ENCODE results near the gene AOPEP.
A peak's percentile ranks its signal among the peaks of the same experiment; 100 is the strongest.
"Not testable (repeated sequence)": the region's sequence is repeated elsewhere in the genome, so short reads cannot be mapped to it uniquely, and the experiment has no call there.

Gene AOPEP

DNA sequence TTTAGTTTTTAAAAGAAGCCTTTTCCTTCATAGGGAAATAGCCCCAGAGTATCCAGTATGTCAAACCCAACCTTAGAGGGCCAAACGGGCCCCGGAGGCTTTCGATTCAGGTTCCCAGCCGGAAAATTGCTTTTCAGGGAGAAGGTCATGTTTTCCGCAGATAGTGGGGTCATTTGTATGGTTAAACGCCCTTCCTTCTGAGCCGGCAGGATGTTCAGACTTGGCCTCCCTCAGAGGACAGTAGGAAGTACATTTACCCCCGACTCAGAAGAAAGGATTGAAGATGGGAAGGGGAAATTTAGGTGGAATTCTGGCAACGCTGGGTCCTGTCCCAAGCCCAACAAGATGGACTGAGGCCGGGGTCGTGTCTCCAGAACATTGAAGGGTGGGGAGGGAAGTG, 195.2 kb downstream of the AOPEP start:
- no peak for DNase-seq

DNA sequence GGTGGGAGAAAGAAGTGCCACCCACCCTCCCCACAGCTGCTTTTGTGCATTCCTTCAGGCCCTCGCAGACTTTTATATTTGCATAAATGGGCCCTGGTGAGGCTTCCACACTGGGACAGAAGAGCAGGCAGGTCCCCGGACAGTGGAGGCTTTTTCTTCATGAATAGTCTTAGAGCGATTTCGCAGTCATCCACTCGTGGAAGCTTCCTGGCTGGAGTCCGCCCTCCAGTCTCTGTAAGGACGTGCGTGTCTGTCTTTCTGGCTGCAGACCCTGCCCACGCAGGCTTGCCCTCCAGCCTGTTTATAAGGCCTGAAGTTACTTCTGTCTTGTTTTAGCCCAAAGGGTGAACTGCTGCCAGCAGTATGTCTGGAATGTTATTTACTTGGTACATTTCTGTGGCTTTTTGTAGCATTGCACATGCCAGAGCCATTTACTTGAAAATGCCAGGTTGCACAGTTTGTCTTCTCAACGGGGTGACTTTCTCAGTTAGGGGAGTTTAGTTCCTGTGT, 195.7 kb downstream of the AOPEP start:
- DNase-seq = no peak

DNA sequence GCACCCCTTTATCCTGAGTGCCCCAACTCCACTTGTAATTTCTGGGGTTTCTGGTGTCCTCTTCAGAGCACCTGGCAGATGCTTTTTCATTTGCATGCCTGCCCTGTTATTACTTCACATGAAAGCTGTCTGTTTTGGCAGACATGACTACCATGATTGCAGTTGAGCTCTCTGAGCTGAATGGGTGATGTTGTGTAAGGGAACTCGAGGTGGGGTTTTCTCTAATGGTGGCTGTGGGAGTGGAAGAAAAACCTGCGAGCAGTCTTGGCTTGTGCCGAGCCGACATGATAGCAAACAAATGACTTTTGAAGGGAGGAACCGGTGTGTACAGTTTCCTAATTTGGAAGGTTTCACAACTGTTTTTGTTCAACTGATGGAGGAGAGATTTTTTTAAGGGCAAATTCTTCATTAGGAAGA, 196.2 kb downstream of the AOPEP start:
- no peak for DNase-seq

DNA sequence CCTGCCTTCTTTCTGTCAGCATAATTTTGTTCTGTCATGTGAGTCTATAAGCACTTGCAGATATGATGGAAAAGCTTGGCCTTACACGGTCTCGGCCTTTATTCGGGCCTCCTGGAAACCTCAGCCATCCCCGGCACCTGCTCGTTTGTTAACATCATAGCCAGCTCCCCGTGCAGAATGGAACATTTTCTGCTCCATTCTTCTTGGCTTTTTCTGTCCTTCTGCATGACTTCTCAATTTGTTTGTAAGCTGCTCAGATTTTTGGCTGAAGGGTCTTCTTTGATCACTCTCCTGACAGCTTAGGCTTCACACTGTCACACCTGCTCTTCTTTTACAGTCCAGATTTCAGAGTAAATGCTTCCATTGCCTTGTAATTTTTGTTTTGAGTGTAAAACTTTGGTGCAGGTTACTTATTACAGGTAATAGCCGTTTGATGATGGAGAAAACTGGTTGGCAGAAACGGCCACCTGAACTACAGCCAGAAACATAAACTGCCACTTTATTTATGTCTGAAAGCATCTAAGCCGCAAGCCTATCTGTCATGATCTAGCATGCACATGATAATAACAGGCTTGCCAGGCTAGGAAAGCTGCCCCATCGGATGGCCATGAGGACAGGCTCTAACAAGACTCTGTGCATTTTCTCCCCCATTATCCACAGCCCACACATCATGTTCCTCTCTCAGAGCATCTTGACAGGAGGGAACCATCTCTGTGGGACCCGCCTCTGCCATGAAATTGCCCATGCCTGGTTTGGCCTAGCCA, 197.0 kb downstream of the AOPEP start:
- no peak for DNase-seq

DNA sequence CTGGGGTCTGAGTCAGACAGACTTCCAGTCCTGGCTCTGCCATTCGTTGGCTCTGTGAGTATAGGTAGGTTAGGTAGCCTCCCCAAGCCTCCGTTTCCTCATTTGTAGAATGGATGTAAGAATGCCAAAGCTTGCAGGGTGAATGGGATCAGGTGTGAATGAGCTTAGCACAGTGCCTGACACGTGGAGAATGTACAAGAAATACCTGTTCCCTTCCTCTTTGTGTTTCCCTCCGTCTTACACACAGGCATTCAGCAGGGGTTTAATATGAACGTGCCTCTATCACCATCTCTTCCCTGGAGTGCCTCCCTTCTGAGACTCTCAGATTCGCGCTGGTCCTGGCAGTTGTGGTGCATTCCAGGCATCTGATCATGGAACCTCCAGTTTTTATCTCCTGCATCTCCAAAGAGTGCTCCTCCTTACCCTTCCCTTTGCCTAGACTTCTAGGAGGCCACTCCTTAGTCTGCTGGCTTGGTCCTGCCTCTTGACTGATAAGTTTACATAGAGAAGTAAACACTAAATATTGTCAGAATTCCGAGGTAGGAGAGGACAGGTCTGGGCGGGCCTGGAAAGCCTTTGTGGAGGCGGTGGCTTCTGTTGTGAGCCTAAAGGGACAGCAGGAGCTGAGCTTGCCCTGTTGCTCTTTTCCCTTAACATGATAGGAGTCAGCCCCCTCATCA, 199.4 kb downstream of the AOPEP start:
- DNase-seq = no peak

DNA sequence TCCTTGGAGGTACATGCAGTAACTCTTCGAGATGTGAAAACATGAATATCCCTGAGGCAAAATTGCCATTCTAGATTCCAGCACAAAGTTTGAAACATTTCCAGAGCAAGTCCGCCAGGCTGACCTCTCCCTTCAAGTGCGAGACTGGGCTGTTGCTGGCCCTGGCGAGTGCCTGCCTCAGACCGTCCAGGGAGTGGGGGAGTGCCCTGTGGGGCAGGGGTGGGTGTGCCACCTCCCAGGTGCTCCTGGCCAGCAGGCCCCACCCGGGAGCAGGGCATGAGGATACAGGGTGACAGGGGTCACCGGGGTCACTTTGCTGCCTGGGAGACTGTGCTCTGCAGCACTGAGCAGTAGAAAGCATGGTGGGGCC, 199.9 kb downstream of the AOPEP start:
- no peak for DNase-seq

DNA sequence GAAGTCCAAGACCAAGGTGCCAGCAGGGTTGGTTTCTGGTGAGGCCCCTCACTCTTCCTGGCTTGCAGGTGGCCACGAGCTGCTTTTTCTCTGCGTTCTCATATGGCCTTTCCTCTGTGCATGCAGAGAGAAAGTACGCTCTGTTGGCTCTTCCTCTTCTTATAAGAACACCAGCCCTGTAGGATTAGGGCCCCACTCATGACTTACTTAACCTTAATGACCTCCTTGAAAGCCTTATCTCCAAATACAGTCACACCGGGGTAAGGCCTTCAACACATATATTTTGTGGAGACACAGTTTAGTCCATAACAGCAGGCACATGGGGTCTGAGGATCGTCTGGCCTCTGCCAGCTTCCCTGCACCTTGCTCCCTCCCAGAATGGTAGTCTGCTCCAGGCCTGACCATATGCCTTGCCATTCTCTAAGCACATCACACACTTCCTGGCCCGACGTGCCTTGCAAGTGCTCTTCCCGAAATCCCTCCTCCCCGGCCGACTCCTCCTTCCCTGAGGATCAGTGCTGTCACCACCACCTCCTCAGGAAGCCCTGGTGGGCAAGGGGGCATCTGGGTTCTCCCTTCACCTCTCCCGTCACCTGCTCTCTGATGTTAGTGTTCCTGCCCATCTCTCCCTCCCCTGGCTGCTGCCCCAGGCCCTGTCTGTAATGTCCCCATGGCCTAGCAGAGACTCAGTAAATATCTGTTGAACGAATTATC, 200.7 kb downstream of the AOPEP start:
- no peak for DNase-seq

DNA sequence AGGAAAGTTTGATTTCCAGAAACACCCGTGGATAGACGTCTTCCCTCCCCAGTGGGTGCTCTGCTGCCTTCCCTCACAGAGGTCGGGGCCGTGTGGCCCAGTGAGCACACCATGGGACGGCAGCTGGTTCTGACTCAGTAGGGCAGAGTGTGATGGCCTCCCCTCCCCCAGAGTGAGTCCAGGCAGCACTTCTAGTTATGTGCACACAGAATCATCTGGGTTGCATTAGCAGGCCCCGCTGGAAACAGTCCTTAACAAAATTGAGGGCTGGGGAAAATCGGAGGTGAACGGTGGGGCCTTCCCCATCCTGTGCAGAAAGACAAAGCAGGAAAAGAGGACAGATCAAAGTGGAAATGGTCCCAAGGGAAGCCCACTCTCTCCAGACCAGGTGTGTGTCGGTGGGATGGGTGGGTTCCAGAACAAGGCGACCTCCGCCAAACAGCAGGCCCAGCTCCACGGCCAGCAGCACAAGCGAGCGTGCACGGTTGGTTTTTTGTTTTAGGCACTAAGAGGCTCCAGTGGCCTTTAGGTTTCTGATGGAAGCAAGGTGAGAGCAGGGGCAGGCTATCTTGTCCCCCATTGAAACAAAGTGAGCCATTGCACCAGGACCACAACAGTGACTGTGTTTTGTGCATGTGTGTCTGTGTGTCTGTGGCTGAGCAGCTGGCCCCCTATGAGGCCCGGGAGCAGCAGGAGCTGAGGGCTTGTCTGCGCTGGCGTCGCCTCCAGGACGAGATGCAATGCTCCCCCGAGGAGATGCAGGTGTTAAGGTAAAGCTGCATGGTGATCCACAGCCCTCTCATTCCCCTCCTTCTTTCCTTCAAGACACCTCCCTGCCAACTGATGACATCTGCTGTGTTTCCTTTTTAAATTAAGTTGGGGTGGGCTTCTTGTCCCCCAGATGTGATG, 201.5 kb downstream of the AOPEP start:
- no peak for DNase-seq

DNA sequence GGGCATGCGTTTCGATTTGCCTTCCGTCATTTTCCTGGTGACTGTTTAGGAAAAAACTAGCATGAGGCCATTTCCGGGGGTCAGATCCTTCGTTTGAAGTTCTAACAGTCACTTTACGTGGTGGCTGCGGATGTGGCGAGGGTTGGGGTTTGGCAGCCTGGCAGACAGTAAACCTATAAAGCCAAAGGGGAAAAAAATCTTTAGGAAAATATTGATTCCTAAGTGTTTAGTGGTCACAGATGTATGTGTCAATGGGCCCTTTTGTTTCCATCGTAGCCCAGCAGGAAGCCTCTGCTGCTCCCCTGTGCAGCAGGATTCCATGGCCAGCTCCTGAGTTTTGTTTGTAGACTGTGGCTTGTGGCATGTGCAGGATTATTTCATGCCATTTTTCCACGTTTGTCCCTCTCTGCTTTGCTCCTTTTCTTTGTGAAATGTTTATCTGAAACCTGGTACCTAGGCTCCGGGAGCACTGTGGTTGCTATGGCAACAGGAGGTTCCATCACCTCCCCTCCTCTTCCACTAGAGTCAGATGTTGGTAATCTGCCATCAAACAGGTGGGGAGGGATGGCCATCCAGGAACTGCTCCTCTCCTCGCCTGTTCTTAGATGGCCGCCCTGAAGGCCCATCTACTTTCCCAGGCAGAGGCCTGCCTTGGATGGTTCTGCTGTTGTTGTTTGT, 202.3 kb downstream of the AOPEP start:
- DNase-seq = no peak

DNA sequence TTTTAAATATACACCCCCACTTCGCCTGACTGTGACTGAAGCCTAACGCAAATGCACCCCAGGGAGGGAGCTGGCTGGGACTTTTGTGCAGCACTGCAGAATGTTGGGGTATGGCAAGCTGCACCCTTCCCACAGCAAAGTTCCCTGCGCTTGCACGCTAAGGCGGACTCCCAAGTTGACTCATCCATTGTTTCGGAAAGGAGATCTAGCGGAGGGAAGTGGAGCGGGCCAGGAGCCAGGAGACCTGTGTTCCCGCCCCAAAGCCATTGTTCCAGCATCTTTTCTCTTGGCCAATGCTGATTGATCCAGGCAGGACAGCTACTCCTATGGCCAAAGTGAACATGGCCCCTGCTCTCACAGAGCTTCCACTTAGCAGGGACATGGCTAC, 202.9 kb downstream of the AOPEP start:
- no peak for DNase-seq

DNA sequence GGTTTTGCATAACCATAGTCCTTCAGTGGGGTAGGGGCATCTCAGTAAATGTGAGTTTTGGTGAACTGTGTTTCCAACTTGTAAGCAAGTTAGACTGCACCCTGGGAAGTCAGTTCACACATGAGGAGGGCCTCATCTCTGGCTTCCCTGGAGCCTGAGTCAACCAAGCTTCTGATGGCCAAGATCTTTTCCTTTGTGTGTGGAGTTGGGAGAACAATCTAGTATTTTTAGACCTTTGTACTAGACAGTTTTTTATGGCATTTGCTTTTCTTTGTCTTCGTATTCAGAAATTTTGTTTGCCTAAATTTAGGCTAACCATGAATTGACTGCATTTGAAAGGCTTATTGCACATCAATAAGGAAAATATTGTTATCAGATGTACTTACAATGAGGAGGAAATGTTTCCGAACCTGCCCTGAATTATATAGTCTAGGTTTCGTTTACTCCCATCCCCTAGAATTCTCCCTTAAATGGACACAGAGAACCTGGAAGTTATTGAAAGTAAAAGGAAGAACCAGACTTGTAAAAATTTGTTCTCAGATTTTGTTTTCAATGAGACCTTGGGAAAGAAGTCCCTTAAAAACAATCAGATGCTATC, 204.6 kb downstream of the AOPEP start:
- DNase-seq = no peak

DNA sequence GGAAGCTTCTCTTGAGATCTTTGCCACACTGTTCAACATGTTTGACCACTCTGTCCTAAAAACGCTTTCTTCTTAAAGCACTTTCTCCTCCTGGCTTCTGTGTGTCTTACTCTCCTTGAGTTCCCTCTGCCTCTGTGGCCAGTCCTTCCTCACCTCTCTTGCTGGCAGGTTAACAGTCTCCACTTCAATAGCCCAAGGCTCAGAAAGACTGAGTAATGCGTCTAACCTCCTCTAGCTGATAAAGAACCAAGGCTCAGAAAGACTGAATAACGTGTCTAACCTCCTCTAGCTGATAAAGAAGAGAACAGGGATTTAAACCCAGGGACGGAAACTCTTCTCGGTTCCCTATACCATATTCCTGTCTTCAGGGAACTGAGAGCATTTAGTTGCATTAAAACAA, 205.2 kb downstream of the AOPEP start:
- no peak for DNase-seq

DNA sequence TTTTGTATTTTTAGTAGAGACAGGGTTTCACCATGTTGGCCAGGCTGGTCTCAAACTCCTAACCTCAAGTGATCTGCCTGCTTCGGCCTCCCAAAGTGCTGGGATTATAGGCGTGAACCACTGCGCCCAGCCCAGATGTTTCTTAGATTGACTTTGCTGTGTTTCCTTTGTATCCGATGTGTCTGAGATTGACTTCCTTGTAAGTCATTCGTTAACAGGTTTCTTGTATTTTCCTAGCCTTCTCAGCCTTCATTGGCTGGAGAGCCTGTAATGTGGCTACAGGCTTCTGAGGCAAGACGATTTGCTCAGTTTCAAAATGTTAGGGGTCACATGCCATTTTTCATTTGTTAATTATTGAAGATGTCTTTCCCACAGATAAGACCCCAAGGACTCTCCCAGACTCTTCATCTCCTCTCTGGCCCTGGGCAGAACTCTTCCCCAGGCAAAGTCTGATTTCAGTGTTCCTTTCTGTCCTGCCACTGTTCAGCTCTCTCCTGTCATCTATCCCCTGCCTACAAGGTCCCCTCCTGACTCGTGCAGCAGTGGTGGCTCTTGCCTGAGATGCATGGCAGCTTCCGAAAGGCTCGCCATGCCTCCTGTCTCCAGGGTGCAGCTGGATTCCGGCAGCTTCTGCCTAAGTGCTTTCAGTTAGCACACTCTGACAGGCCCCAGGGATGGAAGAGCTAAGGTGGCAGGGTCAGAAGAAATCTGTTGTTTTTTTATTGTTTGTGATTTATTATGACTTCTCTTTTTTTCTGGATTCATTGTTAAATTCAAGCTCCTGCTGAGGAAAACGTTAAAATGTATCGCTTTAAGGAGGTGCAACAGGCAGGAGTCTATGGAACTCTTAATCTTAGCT, 206.4 kb downstream of the AOPEP start:
- DNase-seq = no peak

DNA sequence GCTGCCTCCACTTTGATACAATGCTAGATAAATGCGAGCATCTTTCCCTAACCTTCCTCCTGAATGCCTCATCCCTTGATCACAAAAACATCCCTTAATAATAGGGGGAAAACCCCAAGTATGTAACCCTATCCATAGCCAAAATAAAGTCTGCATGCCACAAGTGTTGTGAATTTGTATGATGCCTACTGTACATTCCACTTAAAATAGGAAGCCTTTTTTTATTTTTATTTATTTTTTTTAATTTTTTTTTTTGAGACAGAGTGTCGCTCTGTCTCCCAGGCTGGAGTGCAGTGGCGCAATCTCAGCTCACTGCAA, 207.0 kb downstream of the AOPEP start:
- no peak for DNase-seq

DNA sequence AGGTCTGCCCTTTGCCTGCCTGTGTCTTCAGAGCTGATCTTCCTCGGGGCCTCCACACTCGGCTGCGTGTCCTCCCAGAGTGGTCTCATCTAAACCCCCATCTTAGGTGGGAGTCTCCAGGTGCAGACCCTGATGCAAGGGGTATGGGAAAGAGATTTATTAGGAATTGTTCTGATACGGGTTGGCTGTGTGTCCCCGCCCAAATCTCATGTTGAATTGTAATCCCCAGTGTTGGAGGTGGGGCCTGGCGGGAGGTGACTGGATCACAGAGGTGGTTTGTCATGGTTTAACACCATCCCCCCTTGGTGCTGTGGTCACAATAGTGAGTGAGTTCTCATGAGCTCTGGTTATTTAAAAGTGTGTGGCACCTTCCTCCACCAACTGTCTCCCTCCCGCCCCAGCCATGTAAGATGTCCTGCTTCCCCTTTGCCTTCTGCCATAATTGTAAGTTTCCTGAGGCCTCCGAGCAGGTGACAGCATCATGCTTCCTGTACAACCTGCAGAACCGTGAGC, 208.4 kb downstream of the AOPEP start:
- no peak for DNase-seq

DNA sequence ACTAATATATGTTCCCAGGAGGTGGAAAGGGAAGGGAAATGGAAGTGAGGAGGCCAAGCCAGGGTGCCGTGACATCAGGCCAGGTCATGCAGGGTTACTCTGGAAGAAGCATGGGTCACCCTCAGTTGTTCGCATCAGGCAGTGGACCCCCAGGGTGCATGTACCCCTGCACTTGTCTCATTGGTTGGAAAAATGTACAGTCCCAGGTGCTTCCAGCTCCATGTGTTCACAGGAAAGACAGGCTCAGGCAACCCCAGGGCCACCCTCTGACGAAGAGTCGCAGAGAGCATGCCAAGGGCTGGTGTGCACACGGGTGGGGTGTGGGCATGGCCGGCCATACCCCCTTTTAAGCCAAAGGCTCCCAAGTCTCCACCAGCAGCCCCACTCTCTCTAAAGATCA, 208.9 kb downstream of the AOPEP start:
- DNase-seq = no peak

DNA sequence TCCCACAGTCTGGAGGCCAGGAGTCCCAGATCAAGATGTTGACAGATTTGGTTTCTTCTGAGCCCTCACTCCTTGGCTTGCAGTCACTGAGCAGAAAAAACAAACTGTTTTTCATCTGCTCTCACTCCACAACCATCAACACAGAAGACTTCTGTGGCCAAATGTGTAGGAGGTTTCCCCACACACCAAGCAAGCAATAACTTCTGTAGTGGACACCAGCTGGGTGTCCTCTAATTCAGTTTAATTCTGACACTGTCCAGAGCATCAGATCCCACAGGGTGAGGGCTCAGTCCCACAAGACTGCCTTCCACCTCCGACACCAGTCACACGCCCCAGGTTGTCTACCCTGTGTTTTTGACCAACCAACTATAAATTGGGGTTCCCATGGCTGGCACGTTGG, 209.9 kb downstream of the AOPEP start:
- DNase-seq = no peak

DNA sequence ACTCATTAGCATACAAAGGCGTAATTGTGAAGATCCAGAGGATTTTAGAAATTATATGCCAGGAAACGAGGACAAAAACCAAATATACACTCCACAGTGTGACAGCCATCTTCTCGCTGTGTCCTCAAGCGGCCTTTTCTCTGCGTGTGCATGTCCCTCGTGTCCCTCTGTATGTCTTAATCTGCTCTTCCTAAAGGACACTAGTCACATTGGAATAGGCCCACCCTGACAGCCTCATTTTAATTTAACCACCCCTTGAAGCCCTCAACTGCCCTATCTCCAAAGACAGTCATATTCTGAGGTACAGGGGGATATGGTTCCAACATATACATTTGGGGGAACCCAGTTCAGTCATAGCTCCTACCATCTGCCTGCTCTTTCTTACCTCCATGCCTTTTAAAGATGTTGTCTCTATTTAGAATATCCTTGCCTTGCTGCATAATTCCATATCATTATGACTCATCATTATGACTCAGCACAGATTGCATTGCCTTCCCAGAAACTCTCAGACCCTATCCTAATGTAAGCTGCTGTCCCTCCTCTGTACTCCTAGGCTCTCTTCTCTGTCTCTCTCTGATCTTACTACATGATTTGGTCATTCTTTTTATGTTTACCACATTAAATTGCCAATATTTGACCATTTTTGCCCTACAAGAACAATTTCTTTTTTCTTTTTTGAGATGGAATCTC, 210.9 kb downstream of the AOPEP start:
- DNase-seq = peak; percentile 37

DNA sequence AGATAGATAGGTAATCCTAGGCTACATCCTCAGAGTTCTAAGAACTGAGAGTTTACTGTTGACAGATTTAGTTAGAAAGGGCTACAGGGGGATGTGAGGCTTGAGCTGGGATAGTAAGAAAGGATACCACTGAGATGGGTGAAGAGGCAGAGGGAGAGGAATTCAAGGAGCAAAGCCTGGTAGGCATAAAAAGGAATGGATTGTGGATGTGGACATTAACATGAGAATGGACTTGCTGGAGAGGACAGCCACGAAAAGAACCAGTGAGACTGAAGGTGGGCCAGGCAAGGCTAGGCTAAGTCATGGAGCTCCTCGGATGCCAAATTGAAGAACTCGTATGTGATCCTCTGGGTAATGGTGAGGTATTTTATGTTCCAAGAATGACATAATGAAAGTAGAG, 211.9 kb downstream of the AOPEP start:
- no peak for DNase-seq

DNA sequence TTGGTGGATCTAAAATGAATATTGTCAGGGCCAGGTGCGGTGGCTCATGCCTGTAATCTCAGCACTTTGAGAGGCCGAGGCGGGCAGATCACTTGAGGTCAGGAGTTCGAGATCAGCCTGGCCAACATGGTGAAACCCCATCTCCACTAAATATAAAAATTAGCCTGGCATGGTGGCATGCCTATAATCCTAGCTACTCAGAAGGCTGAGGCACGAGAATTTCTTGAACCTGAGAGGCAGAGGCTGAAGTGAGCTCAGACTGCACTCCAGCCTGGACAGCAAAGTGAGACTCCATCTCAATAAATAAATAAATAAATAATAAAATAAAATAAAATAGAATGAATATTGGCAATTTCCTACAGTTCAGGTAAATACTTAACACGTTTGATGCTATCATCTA, 213.8 kb downstream of the AOPEP start:
- DNase-seq = not testable (repeated sequence)
